HG02610 (cell line): Measurements from ENCODE around the gene GPR27.

Source experiments
- ATAC-seq: cut with Tn5 transposase; IDR thresholded peaks from one replicate; pipeline ENCODE4 v1.9.1; 2021; ENCODE audit warnings: mild to moderate bottlenecking, moderate library complexity; ENCODE audit not compliant: unreplicated experiment

Gene GPR27

DNA sequence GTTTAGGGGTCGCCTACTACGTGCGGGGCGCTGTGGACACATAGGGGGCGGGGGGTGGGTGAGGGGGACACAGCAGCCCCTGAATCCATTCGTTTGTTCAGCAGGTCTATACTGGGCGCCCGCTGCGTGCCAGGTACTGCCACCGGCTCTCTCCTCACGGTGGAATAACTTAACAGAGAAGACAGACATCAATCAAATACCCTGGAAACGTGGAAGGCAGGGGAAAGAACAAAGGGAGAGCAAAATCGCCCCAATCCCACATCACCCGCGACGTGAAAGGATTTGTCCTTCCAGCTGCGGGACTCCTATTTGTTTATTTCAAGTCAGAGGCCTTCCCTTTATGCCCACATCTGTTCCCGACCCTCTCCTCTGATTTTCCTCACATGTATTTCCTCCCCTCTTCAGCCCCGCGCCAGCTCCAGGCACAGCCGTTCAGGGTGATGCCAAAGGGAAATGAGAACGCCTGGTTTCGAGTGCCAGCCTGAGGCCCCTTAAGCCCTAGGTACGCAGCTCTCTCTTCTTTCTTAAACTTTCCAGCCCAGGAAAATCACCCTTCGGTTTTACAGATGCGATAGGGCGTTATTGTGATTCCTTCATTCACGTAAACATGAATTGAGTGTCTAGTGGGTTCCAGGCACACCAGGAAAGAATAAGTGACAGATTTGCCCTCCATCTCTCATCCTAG, 32.0 kb downstream of the GPR27 start:
- no peak for ATAC-seq

DNA sequence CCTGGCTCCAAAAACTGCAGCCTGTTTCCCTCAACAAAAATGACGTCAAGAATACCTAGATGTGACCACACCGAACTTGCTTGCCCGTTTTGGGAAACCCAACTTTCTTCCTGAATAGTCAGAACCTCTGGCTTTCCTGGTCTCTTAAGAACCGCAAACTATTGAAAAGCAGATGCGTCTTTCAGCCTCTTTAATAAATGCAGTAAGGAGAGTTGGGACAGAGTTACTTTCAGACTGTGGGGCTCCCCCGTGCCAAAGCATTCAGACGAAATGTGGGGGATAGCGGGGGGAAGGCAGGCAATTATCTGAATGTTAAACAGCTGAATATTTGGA, 32.5 kb downstream of the GPR27 start:
- no peak for ATAC-seq

DNA sequence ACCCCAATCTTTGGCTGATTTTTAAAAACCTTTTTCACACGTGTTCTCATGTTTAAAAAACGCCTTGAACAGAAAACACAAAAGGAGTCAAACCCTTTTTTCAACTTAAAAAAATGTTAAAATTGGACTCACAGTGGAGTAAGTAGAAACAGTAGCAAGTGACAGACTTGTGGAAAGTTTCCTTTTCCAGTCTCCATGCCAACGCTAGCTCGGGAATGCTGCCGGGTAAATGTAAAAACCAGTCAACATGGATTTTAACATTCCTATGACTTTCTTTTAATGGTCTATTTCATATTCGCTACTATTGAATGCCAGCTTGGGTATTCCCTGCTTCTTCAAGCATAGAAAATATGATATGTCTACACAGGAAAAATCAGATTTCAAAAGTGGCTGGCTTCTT, 32.9 kb downstream of the GPR27 start:
- ATAC-seq, result no peak

- ATAC-seq, result no peak
These were observed 34.3 kb downstream of the GPR27 start for GRCh38 chr3:71787851-71788405.

DNA sequence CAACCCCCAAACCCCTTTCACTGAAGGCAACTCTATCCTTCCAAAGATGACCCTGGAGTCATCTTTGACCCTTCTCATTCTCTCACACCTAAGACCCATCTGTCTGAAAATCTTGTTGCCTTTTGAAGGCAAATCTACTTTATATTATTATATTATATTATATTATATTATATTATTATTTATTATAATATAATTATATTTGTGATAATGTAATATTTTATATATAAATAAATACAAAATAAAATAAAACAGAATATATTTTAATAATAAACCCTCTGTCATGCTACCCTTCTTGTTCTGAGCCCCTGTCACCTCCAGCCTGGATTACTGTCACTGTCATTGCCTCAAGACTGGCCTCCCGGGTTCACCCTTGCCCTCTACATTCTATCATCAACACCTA, 36.3 kb downstream of the GPR27 start:
- no peak for ATAC-seq

GRCh38 chr3:71791634-71792033, 38.0 kb downstream of the GPR27 start:
- no peak for ATAC-seq

- no peak for ATAC-seq
These were observed 42.6 kb downstream of the GPR27 start for GRCh38 chr3:71796290-71796689.

DNA sequence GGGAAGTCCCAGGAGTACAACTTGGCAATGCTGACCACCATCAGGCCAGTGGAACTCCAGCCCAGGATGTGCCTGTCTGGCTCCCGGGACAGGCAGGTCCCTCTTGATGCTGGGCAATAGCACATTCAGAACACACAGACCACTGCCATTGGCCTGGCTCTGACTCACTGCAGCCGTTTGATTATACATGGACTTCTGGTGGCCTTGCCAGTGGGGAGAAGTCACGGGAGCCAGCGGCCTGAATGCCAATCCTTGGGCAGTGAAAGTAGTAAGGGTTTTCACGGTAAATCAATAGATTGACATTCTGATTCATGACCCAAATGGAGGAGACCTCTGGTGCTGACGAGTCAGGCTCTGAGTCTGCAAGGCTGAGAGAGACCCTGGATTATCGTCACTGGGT, 43.8 kb downstream of the GPR27 start:
- no peak for ATAC-seq

- ATAC-seq, result no peak
These were observed 46.4 kb downstream of the GPR27 start for GRCh38 chr3:71800023-71800422.

GRCh38 chr3:71801986-71802385, 48.3 kb downstream of the GPR27 start:
- ATAC-seq, result no peak

DNA sequence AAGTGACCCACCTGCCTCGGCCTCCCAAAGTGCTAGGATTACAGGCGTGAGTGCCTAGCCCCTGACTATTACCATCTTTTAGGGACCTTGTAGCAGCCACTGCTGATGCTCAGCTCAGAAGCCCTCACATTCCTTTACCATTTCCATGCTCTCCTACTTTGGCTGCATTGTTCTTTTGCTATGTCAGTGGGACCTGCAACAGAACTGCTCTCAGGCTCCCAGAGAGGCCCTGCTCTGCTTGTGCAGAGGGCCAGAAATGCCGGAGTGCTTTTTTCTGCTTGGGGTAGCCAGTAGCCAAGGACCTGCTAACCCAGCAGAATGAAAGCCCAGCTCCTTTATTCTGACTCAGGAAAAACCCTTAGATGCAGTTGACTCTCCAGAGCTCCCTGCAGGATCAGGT, 49.6 kb downstream of the GPR27 start:
- ATAC-seq, result no peak

- ATAC-seq, result no peak
These were observed 51.5 kb downstream of the GPR27 start for GRCh38 chr3:71805199-71805598.

GRCh38 chr3:71805691-71806090, 52.0 kb downstream of the GPR27 start:
- no peak for ATAC-seq
